ENCODE data around the gene USP38.
"Not testable (repeated sequence)": the region's sequence is repeated elsewhere in the genome, so short reads cannot be mapped to it uniquely, and the experiment has no call there.

USP38 gene

DNA sequence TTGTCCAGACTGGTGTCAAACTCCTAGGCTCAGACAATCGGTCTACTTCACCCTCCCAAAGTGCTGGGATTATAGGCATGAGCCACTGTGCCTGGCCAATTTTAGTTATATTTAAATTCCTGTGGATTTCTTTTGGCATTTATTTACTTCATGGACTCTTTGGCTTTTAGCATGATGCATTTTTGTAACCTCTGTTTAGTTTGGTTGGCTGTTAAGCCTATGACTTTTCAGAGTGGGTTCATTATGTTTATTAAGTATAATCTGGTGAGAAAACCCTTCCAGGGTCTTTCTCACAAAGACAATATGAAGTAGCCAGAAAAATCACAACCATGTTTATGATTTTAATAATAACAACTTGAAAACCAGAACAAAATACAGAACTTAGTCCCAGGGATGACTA, 49.4 kb downstream of the USP38 start:
- H3K4me3 ChIP-seq (ENCODE audit: low read length) = no peak overlapping the region
- no peaks in the 10 kb centered on the region for H3K79me2 ChIP-seq (ENCODE audit: low read length)
- peaks cover 29% of the 10 kb centered on the region for H3K4me1 ChIP-seq (ENCODE audit: low read length)
- no peak overlapping the region for H3K9ac ChIP-seq (ENCODE audit: low read length)
- H3K4me2 ChIP-seq (ENCODE audit: low read length) = no peak overlapping the region
- no peaks in the 10 kb centered on the region for H3K9me3 ChIP-seq (ENCODE audit: insufficient read depth, low read length)
- H3K27me3 ChIP-seq (ENCODE audit: low read depth, low read length) = no peaks in the 10 kb centered on the region
- no peak for TF ChIP-seq EZH2phosphoT487 (IDR thresholded peaks at IDR 0.05; ENCODE audit: low read depth)
- TF ChIP-seq, protein P1, sequence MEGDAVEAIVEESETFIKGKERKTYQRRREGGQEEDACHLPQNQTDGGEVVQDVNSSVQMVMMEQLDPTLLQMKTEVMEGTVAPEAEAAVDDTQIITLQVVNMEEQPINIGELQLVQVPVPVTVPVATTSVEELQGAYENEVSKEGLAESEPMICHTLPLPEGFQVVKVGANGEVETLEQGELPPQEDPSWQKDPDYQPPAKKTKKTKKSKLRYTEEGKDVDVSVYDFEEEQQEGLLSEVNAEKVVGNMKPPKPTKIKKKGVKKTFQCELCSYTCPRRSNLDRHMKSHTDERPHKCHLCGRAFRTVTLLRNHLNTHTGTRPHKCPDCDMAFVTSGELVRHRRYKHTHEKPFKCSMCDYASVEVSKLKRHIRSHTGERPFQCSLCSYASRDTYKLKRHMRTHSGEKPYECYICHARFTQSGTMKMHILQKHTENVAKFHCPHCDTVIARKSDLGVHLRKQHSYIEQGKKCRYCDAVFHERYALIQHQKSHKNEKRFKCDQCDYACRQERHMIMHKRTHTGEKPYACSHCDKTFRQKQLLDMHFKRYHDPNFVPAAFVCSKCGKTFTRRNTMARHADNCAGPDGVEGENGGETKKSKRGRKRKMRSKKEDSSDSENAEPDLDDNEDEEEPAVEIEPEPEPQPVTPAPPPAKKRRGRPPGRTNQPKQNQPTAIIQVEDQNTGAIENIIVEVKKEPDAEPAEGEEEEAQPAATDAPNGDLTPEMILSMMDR (IDR thresholded peaks at IDR 0.05; ENCODE audit: low read depth, low read length) = no peak
- H3K27ac ChIP-seq (ENCODE audit: low read length) = no peak overlapping the region
- no peaks in the 10 kb centered on the region for H3K36me3 ChIP-seq (replicated peaks; ENCODE audit: low read depth, low read length)
- no peaks in the 10 kb centered on the region for H4K20me1 ChIP-seq (ENCODE audit: insufficient read depth, low read length)
- H2AFZ ChIP-seq (ENCODE audit: low read depth, low read length) = no peak overlapping the region

DNA sequence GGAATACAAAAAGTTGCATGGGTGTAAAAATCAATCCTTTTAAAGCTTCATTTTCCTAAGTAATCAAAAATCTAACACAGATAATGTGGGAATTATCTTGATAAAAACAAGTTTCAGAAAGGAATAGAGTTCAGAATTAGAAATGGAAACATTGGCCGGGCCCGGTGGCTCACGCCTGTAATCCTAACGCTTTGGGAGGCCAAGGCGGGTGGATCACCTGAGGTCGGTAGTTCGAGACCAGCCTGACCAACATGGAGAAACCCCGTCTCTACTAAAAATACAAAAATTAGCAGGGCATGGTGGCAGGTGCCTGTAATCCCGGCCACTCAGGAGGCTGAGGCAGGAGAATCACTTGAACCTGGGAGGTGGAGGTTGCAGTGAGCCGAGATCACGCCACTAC, 52.5 kb downstream of the USP38 start:
- not testable (repeated sequence) for H2AFZ ChIP-seq (ENCODE audit: low read depth, low read length); H3K79me2 ChIP-seq (ENCODE audit: low read length); H3K4me2 ChIP-seq (ENCODE audit: low read length); H3K4me1 ChIP-seq (ENCODE audit: low read length); H3K4me3 ChIP-seq (ENCODE audit: low read length); H3K27me3 ChIP-seq (ENCODE audit: low read depth, low read length); H3K36me3 ChIP-seq (replicated peaks; ENCODE audit: low read depth, low read length); H3K27ac ChIP-seq (ENCODE audit: low read length); H4K20me1 ChIP-seq (ENCODE audit: insufficient read depth, low read length); H3K9ac ChIP-seq (ENCODE audit: low read length)
- H3K9me3 ChIP-seq (ENCODE audit: insufficient read depth, low read length) = peaks cover 14% of the 10 kb centered on the region

- H2AFZ ChIP-seq (ENCODE audit: low read depth, low read length) = no peak overlapping the region
- H3K27me3 ChIP-seq (ENCODE audit: low read depth, low read length) = no peaks in the 10 kb centered on the region
- no peak overlapping the region for H3K9ac ChIP-seq (ENCODE audit: low read length)
- H3K4me2 ChIP-seq (ENCODE audit: low read length) = no peak overlapping the region
- no peaks in the 10 kb centered on the region for H3K79me2 ChIP-seq (ENCODE audit: low read length)
- H3K4me3 ChIP-seq (ENCODE audit: low read length) = no peak overlapping the region
- H3K36me3 ChIP-seq (replicated peaks; ENCODE audit: low read depth, low read length) = peaks cover 8% of the 10 kb centered on the region
- H4K20me1 ChIP-seq (ENCODE audit: insufficient read depth, low read length) = no peaks in the 10 kb centered on the region
- no peak overlapping the region for H3K27ac ChIP-seq (ENCODE audit: low read length)
- TF ChIP-seq, protein P1 (IDR thresholded peaks at IDR 0.05; ENCODE audit: low read depth, low read length) = no peak
- TF ChIP-seq EZH2phosphoT487 (IDR thresholded peaks at IDR 0.05; ENCODE audit: low read depth) = no peak
- no peaks in the 10 kb centered on the region for H3K4me1 ChIP-seq (ENCODE audit: low read length)
- peaks cover 25% of the 10 kb centered on the region for H3K9me3 ChIP-seq (ENCODE audit: insufficient read depth, low read length)
Observed at GRCh38 chr4:143240939-143241679, 56.4 kb downstream of the USP38 start.

DNA sequence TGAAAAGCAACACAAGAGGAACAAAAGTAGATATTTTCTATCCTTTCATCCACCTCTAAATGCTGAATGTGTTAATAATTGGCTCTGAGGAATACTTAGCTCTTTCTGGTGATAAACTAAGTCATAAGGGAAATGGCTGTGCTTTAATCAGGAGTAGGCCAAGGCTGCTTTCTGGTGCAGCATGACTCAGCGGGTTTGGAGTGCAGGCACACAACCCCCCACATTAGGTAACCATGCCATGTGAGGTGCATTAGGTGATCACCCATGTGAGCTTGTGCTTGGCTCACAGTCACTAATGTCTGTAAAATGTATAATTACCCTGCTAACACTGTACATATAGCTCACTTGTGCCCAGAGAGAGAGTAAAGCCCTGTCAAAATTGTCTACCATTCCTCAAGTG, 57.2 kb downstream of the USP38 start:
- TF ChIP-seq, protein P1 (IDR thresholded peaks at IDR 0.05; ENCODE audit: low read depth, low read length) = no peak
- no peak for TF ChIP-seq EZH2phosphoT487 (IDR thresholded peaks at IDR 0.05; ENCODE audit: low read depth)
- H3K79me2 ChIP-seq (ENCODE audit: low read length) = no peaks in the 10 kb centered on the region
- H3K4me2 ChIP-seq (ENCODE audit: low read length) = no peak overlapping the region
- H3K9me3 ChIP-seq (ENCODE audit: insufficient read depth, low read length) = peaks cover 25% of the 10 kb centered on the region
- no peak overlapping the region for H3K4me3 ChIP-seq (ENCODE audit: low read length)
- peaks cover 8% of the 10 kb centered on the region for H3K36me3 ChIP-seq (replicated peaks; ENCODE audit: low read depth, low read length)
- no peak overlapping the region for H3K27ac ChIP-seq (ENCODE audit: low read length)
- no peak overlapping the region for H2AFZ ChIP-seq (ENCODE audit: low read depth, low read length)
- no peaks in the 10 kb centered on the region for H3K27me3 ChIP-seq (ENCODE audit: low read depth, low read length)
- no peaks in the 10 kb centered on the region for H3K4me1 ChIP-seq (ENCODE audit: low read length)
- no peaks in the 10 kb centered on the region for H4K20me1 ChIP-seq (ENCODE audit: insufficient read depth, low read length)
- H3K9ac ChIP-seq (ENCODE audit: low read length) = no peak overlapping the region

Measured in OCI-LY3 (cell line).